Measurements from ENCODE around the gene MYO1H.

DNA sequence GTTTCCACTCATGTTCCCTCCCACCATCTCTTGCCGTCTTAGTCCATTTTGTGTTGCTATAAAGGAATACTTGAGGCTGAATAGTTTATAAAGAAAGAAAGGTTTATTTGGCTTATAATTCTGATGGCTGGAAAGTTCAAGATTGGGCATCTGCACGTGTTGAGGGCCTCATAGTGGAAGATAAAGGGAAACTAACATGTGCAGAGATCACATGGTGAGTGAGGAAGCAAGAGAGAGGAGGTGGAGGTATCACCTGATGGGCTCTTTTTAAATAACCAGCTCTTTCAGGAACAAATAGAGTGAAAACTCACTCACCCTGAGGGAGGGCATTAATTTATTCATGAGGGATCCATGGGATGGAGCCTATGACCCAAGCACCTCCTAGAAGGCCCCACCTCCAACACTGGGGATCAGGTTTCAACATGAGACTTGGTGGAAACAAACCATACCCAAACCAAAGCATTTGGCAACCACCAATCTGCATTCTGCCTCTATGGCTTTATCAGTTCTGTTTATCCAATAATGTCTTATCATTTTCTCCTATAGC, 29.5 kb downstream of the MYO1H start:
- no peak for TF ChIP-seq SNAI1 (CRISPR knock-in tag; IDR thresholded peaks at IDR 0.05; ENCODE audit: borderline replicate concordance)
- no peak for TF ChIP-seq TSC22D2 (CRISPR knock-in tag; IDR thresholded peaks at IDR 0.05; ENCODE audit: borderline replicate concordance)
- TF ChIP-seq ZNF766 (CRISPR knock-in tag; IDR thresholded peaks at IDR 0.05; ENCODE audit: borderline replicate concordance) = no peak
- TF ChIP-seq ZBTB38 (CRISPR knock-in tag; IDR thresholded peaks at IDR 0.05) = no peak
- TF ChIP-seq PCBP2 (optimal IDR thresholded peaks at IDR 0.05; ENCODE audit: low read depth, low read length, poor library complexity, severe bottlenecking) = no peak
- no peak for TF ChIP-seq GABPB1 (CRISPR knock-in tag; IDR thresholded peaks at IDR 0.05)
- no peak for TF ChIP-seq RAD21 (CRISPR knock-in tag; IDR thresholded peaks at IDR 0.05)
- no peak for TF ChIP-seq TCF12 (IDR thresholded peaks at IDR 0.05)
- no peak for TF ChIP-seq TCF12 (CRISPR knock-in tag; IDR thresholded peaks at IDR 0.05)
- no peak for TF ChIP-seq SMAD9 (CRISPR knock-in tag; IDR thresholded peaks at IDR 0.05)
- TF ChIP-seq, protein P1, sequence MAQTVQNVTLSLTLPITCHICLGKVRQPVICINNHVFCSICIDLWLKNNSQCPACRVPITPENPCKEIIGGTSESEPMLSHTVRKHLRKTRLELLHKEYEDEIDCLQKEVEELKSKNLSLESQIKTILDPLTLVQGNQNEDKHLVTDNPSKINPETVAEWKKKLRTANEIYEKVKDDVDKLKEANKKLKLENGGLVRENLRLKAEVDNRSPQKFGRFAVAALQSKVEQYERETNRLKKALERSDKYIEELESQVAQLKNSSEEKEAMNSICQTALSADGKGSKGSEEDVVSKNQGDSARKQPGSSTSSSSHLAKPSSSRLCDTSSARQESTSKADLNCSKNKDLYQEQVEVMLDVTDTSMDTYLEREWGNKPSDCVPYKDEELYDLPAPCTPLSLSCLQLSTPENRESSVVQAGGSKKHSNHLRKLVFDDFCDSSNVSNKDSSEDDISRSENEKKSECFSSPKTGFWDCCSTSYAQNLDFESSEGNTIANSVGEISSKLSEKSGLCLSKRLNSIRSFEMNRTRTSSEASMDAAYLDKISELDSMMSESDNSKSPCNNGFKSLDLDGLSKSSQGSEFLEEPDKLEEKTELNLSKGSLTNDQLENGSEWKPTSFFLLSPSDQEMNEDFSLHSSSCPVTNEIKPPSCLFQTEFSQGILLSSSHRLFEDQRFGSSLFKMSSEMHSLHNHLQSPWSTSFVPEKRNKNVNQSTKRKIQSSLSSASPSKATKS (CRISPR knock-in tag; IDR thresholded peaks at IDR 0.05) = no peak
- no peak for TF ChIP-seq HNRNPH1 (optimal IDR thresholded peaks at IDR 0.05; ENCODE audit: low read depth, low read length)
- TF ChIP-seq ZFP37 (CRISPR knock-in tag; IDR thresholded peaks at IDR 0.05; ENCODE audit: borderline replicate concordance) = no peak
- TF ChIP-seq, protein P2, sequence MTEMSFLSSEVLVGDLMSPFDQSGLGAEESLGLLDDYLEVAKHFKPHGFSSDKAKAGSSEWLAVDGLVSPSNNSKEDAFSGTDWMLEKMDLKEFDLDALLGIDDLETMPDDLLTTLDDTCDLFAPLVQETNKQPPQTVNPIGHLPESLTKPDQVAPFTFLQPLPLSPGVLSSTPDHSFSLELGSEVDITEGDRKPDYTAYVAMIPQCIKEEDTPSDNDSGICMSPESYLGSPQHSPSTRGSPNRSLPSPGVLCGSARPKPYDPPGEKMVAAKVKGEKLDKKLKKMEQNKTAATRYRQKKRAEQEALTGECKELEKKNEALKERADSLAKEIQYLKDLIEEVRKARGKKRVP (CRISPR knock-in tag; IDR thresholded peaks at IDR 0.05) = no peak
- TF ChIP-seq, protein P3, sequence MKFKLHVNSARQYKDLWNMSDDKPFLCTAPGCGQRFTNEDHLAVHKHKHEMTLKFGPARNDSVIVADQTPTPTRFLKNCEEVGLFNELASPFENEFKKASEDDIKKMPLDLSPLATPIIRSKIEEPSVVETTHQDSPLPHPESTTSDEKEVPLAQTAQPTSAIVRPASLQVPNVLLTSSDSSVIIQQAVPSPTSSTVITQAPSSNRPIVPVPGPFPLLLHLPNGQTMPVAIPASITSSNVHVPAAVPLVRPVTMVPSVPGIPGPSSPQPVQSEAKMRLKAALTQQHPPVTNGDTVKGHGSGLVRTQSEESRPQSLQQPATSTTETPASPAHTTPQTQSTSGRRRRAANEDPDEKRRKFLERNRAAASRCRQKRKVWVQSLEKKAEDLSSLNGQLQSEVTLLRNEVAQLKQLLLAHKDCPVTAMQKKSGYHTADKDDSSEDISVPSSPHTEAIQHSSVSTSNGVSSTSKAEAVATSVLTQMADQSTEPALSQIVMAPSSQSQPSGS (CRISPR knock-in tag; IDR thresholded peaks at IDR 0.05) = no peak

Data from HepG2 (cell line).